Measurements from ENCODE around the gene DNER. TPM values are rescaled to one million over a fixed set of nuclear protein-coding genes. Genes with fewer than 3 reads are reported as not detected.
"Not testable (repeated sequence)": the region's sequence is repeated elsewhere in the genome, so short reads cannot be mapped to it uniquely, and the experiment has no call there.

DNER gene
- total RNA-seq, 1 experiment from 2014 or later = 3.7 TPM

DNA sequence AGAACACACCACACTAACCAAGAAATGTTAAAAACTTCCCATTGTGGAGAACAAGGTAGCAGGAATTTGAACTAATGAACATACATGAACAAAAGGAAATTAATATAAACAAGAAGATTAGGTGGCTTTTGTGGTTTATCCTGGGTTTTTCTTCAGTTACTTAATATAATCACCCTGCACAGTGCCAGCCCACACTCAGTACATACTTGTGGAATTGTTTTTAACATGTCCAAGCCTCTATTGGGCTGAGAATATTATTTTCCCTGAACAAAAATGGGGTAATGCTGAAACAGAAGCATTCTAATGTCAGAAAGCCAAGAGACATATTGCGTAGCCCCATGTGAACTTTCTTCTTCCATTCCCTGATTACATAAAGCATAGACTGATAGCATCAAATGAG lies 202.8 kb downstream of the DNER start (continued):
- TF ChIP-seq, protein P1, sequence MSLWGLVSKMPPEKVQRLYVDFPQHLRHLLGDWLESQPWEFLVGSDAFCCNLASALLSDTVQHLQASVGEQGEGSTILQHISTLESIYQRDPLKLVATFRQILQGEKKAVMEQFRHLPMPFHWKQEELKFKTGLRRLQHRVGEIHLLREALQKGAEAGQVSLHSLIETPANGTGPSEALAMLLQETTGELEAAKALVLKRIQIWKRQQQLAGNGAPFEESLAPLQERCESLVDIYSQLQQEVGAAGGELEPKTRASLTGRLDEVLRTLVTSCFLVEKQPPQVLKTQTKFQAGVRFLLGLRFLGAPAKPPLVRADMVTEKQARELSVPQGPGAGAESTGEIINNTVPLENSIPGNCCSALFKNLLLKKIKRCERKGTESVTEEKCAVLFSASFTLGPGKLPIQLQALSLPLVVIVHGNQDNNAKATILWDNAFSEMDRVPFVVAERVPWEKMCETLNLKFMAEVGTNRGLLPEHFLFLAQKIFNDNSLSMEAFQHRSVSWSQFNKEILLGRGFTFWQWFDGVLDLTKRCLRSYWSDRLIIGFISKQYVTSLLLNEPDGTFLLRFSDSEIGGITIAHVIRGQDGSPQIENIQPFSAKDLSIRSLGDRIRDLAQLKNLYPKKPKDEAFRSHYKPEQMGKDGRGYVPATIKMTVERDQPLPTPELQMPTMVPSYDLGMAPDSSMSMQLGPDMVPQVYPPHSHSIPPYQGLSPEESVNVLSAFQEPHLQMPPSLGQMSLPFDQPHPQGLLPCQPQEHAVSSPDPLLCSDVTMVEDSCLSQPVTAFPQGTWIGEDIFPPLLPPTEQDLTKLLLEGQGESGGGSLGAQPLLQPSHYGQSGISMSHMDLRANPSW (CRISPR knock-in tag; conservative IDR thresholded peaks at IDR 0.05; ENCODE audit: low read depth) = no peak
- no peak for TF ChIP-seq RELA (CRISPR knock-in tag; IDR thresholded peaks at IDR 0.05; ENCODE audit: borderline replicate concordance)
- TF ChIP-seq IRF2 (CRISPR knock-in tag; IDR thresholded peaks at IDR 0.05; ENCODE audit: borderline replicate concordance, low read depth) = no peak
- no peak for TF ChIP-seq ZNF232 (CRISPR knock-in tag; IDR thresholded peaks at IDR 0.05)
- TF ChIP-seq PRRX2 (CRISPR knock-in tag; IDR thresholded peaks at IDR 0.05) = no peak
- no peak for TF ChIP-seq ZNF671 (CRISPR knock-in tag; IDR thresholded peaks at IDR 0.05)
- no peak for TF ChIP-seq TCF7 (CRISPR knock-in tag; IDR thresholded peaks at IDR 0.05; ENCODE audit: low read depth)
- TF ChIP-seq, protein P2, sequence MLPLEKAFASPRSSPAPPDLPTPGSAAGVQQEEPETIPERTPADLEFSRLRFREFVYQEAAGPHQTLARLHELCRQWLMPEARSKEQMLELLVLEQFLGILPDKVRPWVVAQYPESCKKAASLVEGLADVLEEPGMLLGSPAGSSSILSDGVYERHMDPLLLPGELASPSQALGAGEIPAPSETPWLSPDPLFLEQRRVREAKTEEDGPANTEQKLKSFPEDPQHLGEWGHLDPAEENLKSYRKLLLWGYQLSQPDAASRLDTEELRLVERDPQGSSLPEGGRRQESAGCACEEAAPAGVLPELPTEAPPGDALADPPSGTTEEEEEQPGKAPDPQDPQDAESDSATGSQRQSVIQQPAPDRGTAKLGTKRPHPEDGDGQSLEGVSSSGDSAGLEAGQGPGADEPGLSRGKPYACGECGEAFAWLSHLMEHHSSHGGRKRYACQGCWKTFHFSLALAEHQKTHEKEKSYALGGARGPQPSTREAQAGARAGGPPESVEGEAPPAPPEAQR (CRISPR knock-in tag; IDR thresholded peaks at IDR 0.05) = no peak
- no peak for TF ChIP-seq ZNF512 (CRISPR knock-in tag; IDR thresholded peaks at IDR 0.05; ENCODE audit: borderline replicate concordance)

DNA sequence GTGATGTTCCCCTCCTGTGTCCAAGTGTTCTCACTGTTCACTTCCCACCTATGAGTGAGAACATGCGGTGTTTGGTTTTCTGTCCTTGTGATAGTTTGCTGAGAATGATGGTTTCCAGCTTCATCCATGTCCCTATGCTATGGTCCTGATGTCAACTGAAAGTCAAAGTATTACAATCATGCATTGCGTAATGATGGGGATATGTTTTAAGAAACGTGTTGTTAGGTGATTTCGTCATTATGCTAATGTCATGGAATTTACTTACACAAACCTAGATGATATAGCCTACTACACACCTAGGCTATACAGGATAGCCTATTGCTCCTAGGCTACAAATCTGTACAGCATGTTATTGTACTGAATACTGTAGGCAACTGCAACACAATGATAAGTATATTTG lies 207.7 kb downstream of the DNER start:
- H3K27me3 Mint-ChIP-seq (ENCODE audit: low read depth); H3K36me3 Mint-ChIP-seq; DNase-seq (ENCODE audit: low spot score); H3K27ac Mint-ChIP-seq; H3K4me3 Mint-ChIP-seq; ATAC-seq; POLR2A ChIA-PET; CTCF ChIA-PET; H3K9me3 Mint-ChIP-seq: not testable (repeated sequence)
- H3K4me1 Mint-ChIP-seq = peaks cover 16% of the 10 kb centered on the region

- H3K27ac Mint-ChIP-seq = no peak overlapping the region
- DNase-seq (ENCODE audit: low spot score) = no peak
- POLR2A ChIA-PET = no interaction called here
- no peak for TF ChIP-seq ZNF138 (CRISPR knock-in tag; conservative IDR thresholded peaks at IDR 0.05)
- TF ChIP-seq PREB (CRISPR knock-in tag; IDR thresholded peaks at IDR 0.05; ENCODE audit: borderline replicate concordance) = no peak
- TF ChIP-seq, protein P3, sequence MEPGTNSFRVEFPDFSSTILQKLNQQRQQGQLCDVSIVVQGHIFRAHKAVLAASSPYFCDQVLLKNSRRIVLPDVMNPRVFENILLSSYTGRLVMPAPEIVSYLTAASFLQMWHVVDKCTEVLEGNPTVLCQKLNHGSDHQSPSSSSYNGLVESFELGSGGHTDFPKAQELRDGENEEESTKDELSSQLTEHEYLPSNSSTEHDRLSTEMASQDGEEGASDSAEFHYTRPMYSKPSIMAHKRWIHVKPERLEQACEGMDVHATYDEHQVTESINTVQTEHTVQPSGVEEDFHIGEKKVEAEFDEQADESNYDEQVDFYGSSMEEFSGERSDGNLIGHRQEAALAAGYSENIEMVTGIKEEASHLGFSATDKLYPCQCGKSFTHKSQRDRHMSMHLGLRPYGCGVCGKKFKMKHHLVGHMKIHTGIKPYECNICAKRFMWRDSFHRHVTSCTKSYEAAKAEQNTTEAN (CRISPR knock-in tag; IDR thresholded peaks at IDR 0.05) = no peak
- no peak for TF ChIP-seq IRF1 (CRISPR knock-in tag; IDR thresholded peaks at IDR 0.05)
- no peak for TF ChIP-seq MXD4 (CRISPR knock-in tag; IDR thresholded peaks at IDR 0.05; ENCODE audit: borderline replicate concordance)
- no peak for TF ChIP-seq E2F1 (CRISPR knock-in tag; IDR thresholded peaks at IDR 0.05)
- no peak for TF ChIP-seq SOX15 (CRISPR knock-in tag; IDR thresholded peaks at IDR 0.05)
- TF ChIP-seq NR3C1 (CRISPR knock-in tag; conservative IDR thresholded peaks at IDR 0.05; ENCODE audit: low read depth) = no peak
- TF ChIP-seq MLX (CRISPR knock-in tag; IDR thresholded peaks at IDR 0.05) = no peak
- TF ChIP-seq NFATC4 (CRISPR knock-in tag; IDR thresholded peaks at IDR 0.05) = no peak
- no peak for TF ChIP-seq ATF1 (CRISPR knock-in tag; IDR thresholded peaks at IDR 0.05)
- no peak for TF ChIP-seq MAX (CRISPR knock-in tag; IDR thresholded peaks at IDR 0.05)
Observed at GRCh38 chr2:229501051-229501794, 213.1 kb downstream of the DNER start.

More at GRCh38 chr2:229501051-229501794, 213.1 kb downstream of the DNER start:
- no peaks in the 10 kb centered on the region for H3K27me3 Mint-ChIP-seq (ENCODE audit: low read depth)
- H3K36me3 Mint-ChIP-seq = peaks cover 6% of the 10 kb centered on the region; the same call in 1 of the 2 replicates
- no peak for ATAC-seq
- CTCF ChIA-PET = no interaction called here
- peaks cover 16% of the 10 kb centered on the region for H3K4me1 Mint-ChIP-seq
- H3K9me3 Mint-ChIP-seq = peaks cover 17% of the 10 kb centered on the region
- no peak overlapping the region for H3K4me3 Mint-ChIP-seq

All from WTC11 (cell line).